Left kidney (tissue), 2 donors: ENCODE measurements around the gene EP300. TPM values are rescaled to one million over a fixed set of nuclear protein-coding genes. Genes with fewer than 3 reads are reported as not detected.

Experiments used
- DNase-seq: peaks from one replicate; pipeline ENCODE4 v3.0.0-alpha.2; 2013
- polyA plus RNA-seq: library from polyadenylated mRNA; unstranded; fragments of 120-200 nt; gene quantifications from one replicate; pipeline ENCODE4 v1.2.1, GENCODE V29; 2013; ENCODE audit not compliant: insufficient read length

Gene EP300
- polyA plus RNA-seq, 1 donor = 89.3 TPM

DNA sequence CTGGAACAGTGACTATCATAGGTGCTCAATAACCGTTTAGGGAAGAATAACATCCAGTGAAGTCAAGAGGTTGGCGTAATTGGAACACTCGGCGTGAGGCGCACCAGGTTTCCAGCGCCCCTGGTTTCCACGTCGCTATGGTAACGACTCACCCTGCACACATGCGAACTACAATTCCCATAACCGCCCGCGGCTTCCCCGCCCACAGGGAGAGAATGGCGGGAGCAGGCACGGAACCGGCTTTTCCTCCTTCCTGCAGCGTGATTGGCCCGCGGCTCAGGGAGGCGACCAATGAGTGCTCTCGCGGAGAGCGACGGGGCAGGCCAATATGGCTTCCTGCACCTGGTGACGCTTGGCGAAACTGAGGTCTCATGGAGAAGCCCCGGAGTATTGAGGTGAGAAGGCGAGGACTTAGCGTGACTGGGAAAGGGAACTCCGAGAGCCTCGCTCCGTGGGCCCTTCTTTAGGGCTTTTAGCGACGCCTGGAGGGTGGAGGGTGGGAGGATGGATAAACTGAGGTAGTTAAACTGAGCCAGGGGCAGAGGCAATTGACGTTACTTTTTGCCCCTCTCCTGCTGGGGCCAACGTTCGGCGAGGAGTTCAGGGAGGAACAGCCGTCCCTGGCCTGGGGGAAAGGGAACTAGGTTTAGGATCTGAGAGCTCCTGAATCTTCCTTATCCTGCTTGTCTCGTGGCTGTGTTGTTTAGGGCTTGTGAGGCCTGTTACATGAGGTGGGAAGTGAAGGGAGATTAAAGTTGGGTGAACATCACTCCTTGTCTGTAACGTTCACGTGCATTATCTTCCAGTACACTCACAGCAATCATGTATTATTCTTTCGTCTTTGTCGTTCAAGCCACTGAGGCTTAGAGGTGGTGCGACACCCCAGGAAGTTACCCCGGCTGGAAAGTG, 112.9 kb downstream of the EP300 start, which contains the start of gene L3MBTL2:
L3MBTL2 (plus strand) TSS at position 321 of the 909 bp plus-strand sequence; CDS start at position 372, 51 bp downstream.
- DNase-seq = peak; percentile 95

DNA sequence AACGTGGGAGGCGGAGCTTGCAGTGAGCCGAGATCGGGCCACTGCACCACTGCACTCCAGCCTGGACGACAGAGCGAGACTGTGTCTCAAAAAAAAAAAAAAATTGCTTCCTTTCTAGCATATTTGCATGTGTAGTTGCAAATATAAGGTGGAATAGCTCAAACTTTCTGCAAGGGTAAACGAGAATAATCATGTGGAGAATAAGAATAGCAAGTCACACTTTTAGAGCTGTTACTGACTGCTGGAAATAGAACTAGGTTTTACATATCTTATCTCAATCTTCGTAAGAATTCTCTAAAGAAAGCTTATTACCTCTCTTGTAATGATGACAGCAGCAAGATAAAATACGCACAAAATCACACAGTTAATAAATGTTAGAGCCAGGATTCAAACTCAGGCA, 114.3 kb downstream of the EP300 start:
- no peak for DNase-seq

DNA sequence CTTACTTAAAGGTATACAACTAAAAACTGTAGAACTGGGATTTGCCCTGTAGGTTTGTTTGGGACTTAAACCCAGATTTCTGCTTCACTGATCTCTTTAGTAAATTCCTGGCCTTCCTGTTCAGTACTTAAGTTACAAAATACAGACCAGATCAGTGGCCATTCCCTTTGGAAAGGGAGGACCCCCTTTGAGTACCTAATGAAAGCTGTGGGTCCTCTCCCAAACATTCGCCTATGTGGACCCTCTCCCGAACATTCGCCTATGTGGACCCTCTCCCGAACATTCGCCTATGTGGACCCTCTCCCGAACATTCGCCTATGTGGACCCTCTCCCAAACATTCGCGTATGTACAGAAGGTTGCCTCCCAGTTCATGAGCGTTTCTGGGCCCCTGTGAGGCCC, 123.0 kb downstream of the EP300 start:
- no peak for DNase-seq

DNA sequence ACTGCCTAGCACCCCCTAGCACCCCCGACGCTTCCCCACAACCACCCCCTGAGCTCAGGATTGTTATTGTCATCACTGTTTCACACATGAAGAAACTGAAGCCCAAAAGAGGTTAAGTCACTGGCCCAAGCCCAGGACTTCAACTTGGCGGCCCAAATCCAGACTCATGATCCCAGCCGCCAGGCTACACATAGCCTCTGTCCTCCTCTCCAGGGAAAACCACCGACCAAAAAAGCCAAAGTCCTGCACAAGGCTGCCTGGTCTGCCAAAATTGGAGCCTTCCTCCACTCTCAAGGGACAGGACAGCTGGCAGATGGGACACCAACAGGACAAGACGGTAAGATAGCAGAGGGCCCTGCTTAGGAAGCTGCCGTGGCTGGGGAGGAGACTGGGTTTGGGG, 123.5 kb downstream of the EP300 start:
- no peak for DNase-seq

DNA sequence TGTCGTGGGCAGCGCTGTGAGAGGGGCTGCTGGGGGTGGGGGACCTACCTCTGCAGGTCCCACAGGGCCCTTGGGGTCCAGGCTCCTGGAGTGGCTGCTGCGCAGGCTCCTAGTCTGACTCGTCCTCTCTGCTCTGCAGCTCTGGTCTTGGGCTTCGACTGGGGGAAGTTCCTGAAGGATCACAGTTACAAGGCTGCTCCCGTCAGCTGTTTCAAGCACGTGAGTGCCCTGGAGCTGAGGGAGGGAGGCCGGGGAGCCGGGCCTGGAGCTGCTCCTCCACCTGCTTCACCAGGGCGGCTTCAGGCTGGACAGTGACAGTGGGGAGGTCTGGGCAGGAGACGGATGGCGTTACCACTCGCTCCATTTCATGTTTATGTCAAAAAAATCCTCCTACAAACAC, 124.6 kb downstream of the EP300 start:
- no peak for DNase-seq

DNA sequence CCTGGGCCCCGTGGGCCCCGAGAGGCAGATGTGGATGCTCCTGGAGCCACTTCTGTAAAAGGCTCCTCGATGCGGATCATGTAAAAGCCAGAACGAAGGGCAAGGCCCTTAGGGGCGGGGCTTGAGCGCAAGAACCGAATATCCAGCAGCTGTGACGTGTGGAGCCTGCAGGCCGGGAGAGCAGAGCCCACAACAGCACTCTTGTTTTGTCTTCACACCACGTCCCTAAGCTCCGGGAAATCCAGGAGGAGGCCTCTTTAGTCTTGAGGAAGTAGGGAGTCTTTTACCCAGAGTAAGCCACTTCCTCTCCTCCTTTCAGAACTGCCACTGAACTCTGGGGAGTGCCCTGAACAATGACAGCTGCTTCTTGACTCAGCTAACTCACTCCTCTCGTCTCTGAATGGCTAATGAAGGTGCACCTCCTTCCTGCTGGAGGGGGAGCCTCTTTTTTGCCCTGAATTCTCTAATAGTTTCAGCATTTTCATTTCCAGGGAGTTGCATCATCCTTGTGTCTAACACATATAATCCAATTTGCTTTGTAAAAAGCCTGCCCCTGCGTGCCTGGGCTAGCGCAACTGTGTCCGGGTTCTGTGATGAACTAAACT, 125.3 kb downstream of the EP300 start:
- DNase-seq = no peak

DNA sequence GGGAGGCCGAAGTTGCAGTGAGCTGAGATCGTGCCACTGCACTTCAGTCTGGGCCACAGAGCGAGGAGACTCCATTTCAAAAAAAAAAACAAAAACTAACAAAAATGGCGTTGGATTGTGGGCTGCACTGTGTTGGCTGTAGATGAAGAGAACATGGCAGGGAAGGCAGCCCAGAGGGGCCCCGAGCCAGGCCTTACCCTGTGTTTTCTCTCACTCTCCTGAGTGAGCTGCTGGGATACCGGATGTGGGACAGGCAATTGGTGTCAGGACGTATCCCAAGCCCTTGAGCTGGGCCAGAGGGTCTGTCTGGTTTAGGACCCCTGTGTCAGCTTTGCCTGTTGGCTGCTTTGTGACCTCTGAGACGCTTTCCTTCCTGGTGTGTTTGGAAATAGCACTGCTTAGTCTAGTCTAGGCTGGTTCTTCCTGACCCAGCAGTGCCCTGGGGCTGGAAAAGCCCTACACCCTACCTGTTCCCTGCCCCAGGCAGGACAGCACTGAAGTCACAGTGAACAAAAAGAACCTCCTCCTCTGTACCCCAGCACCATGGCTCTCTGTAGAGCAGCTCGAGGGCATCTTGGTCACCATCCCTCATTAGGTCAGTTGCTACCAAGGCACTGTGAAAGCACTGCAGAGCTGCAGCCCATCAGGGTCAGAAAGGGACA, 130.6 kb downstream of the EP300 start:
- no peak for DNase-seq

DNA sequence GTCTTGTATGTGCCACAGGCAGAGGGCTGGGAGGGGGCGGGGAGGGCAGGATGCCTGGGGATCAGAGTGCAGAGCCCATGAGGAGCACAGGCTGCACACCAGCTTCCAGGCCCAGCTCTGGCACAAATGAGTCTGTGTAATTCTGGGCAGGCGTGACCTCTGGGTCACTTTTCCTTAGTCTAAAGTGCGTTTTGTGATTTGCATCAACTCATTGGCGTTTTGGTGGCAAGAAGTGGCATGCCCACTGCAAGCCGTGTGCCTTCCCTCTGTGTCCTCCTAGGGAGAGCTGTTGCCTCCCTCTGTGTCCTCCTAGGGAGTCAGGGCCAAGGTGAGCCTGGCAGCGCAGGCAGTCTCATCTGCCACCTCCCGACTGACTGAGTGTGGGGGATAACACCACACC, 131.1 kb downstream of the EP300 start:
- DNase-seq = no peak

DNA sequence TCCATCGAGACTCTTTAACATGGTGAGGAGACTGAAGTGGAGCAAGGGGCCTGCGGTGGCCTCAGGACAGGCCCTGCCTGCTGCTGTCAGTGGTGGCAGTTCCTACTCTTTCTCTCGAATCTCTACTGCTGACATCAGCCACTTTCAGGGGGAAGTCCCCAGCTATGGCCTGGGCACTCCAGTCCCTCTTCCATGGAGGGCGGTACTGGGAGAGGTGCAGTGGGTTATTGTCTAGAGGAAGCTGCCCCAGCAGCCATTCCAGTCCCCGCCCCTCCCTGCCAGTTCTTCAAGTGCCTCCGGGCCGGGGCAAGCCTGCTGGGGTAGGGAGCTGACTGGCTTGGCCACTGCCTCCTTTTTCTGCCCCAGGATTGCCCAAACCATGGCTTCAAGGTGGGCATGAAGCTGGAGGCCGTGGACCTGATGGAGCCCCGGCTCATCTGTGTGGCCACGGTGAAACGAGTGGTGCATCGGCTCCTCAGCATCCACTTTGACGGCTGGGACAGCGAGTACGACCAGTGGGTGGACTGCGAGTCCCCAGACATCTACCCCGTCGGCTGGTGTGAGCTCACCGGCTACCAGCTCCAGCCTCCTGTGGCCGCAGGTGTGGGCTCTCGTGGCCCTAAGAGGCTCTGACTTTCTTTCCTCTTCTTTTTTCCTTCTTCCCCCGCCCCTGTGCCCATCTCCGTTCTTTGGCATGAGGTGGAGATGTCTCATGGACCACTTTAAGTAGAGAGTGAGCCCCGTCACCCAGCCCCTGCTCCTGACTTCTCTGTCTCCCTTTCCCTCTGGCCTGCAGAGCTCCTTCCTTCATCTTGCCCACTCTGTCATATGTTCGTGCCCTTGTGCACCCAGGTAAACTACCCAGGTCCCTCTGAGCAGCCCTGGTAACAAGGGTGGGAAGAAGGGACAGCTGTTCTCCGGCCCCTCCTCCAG, 134.6 kb downstream of the EP300 start:
- no peak for DNase-seq

DNA sequence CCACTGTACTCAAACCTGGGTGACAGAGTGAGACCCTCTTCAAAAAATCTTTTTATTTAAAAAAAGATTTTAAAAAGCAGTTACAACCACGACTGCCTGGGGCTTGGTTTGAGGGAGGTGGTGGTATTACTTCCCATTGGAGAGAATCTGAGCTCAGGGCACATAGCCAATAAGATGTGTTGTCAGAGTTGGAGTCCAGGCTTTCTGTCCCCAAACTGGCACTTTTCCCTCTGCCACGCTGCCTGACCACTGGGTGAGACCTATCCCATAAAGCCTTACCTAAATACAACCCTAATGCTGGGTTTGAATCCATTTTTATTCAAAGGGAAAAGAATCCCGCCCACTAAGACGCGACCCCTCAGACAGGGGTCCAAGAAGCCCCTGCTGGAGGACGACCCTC, 136.8 kb downstream of the EP300 start:
- no peak for DNase-seq

Other genes starting within 250 kb of the EP300 start
- 622 TPM for gene ST13, start 236.0 kb upstream of the EP300 start, polyA plus RNA-seq
- gene XPNPEP3, start 235.4 kb upstream of the EP300 start, polyA plus RNA-seq = 19.2 TPM
- gene DNAJB7, start 230.5 kb upstream of the EP300 start, polyA plus RNA-seq = 1.0 TPM
- 71.4 TPM for gene RBX1, start 141.2 kb upstream of the EP300 start, polyA plus RNA-seq
- 27.1 TPM for gene L3MBTL2, start 112.7 kb downstream of the EP300 start, polyA plus RNA-seq
- gene CHADL, start 148.3 kb downstream of the EP300 start, polyA plus RNA-seq = 2.7 TPM
- gene RANGAP1, start 193.6 kb downstream of the EP300 start, polyA plus RNA-seq = 51.4 TPM
- 80.3 TPM for gene ZC3H7B, start 208.9 kb downstream of the EP300 start, polyA plus RNA-seq